GM12891 (cell line): ENCODE data around the gene PIGZ.

Experiments used
- DNase-seq: peaks from one replicate; pipeline ENCODE4 v3.0.0; 2011; ENCODE audit warnings: low spot score; ENCODE audit not compliant: insufficient read length
- FAIRE-seq: peaks from 2 replicates; lab custom pipeline; 2011; peaks lifted over from hg19 to GRCh38; lab: Jason Lieb, UNC
- PAX5 ChIP-seq: IDR thresholded peaks from 2 replicates; pipeline ENCODE4 v1.6.1; 2011; ENCODE audit warnings: low read length, moderate library complexity, mild to moderate bottlenecking; ENCODE audit not compliant: insufficient read depth, severe bottlenecking
- POLR2A ChIP-seq: IDR thresholded peaks from 2 replicates; pipeline ENCODE4 v1.6.1; 2011; ENCODE audit warnings: low read depth, low read length, control low read depth
- POLR2AphosphoS5 ChIP-seq: IDR thresholded peaks from 2 replicates; pipeline ENCODE4 v1.6.1; 2011; ENCODE audit warnings: low read depth, low read length, control low read depth
- POU2F2 ChIP-seq: IDR thresholded peaks from 2 replicates; pipeline ENCODE4 v1.6.1; 2011; ENCODE audit warnings: low read depth, mild to moderate bottlenecking, control low read depth, low read length, moderate library complexity
- SPI1 ChIP-seq: IDR thresholded peaks from 2 replicates; pipeline ENCODE4 v1.6.1; 2011; ENCODE audit warnings: low read depth, low read length, control low read depth
- TAF1 ChIP-seq: IDR thresholded peaks from 2 replicates; pipeline ENCODE4 v1.6.1; 2011; ENCODE audit warnings: low read depth, low read length, control low read depth

The PIGZ gene

GRCh38 chr3:196920733-196921132 is 47.9 kb downstream of the PIGZ start:
- TF ChIP-seq PAX5: no peak
- TF ChIP-seq SPI1: peak; percentile 88
- DNase-seq: no peak
- FAIRE-seq: peak; percentile 79

GRCh38 chr3:196918968-196919367 is 49.7 kb downstream of the PIGZ start:
- FAIRE-seq: no peak
- TF ChIP-seq POLR2AphosphoS5 (no peak), PAX5 (no peak), POLR2A (no peak), TAF1 (no peak), SPI1 (no peak), POU2F2 (no peak)
- DNase-seq: no peak

GRCh38 chr3:196916995-196917394 is 51.6 kb downstream of the PIGZ start:
- FAIRE-seq (no peak), DNase-seq (no peak)
- TF ChIP-seq POU2F2: no peak
- no peak for TF ChIP-seq POLR2A
- TF ChIP-seq SPI1: no peak
- TF ChIP-seq POLR2AphosphoS5: no peak
- no peak for TF ChIP-seq TAF1
- no peak for TF ChIP-seq PAX5

GRCh38 chr3:196916221-196916620 is 52.4 kb downstream of the PIGZ start:
- no peak for DNase-seq
- FAIRE-seq: no peak
- TF ChIP-seq PAX5 (no peak), SPI1 (no peak), POLR2A (no peak), POLR2AphosphoS5 (no peak), TAF1 (no peak), POU2F2 (no peak)

- DNase-seq (no peak), FAIRE-seq (no peak)
- TF ChIP-seq POU2F2 (no peak), TAF1 (no peak), PAX5 (no peak), SPI1 (no peak), POLR2AphosphoS5 (no peak), POLR2A (no peak)
Observed at GRCh38 chr3:196915375-196915774, 53.3 kb downstream of the PIGZ start.

GRCh38 chr3:196914866-196915265 is 53.8 kb downstream of the PIGZ start:
- TF ChIP-seq TAF1 (no peak), POU2F2 (no peak), SPI1 (no peak), POLR2A (no peak), PAX5 (no peak), POLR2AphosphoS5 (no peak)
- DNase-seq (no peak), FAIRE-seq (no peak)

GRCh38 chr3:196903740-196904139 is 64.9 kb downstream of the PIGZ start:
- DNase-seq (no peak), FAIRE-seq (no peak)
- TF ChIP-seq TAF1 (no peak), POLR2A (no peak), SPI1 (no peak), PAX5 (no peak), POLR2AphosphoS5 (no peak), POU2F2 (no peak)

GRCh38 chr3:196902296-196902695 is 66.3 kb downstream of the PIGZ start:
- TF ChIP-seq POLR2A: no peak
- TF ChIP-seq POU2F2: no peak
- no peak for TF ChIP-seq POLR2AphosphoS5
- no peak for TF ChIP-seq TAF1
- TF ChIP-seq SPI1: no peak
- TF ChIP-seq PAX5: no peak
- FAIRE-seq (no peak), DNase-seq (no peak)

- FAIRE-seq (no peak), DNase-seq (no peak)
- no peak for TF ChIP-seq SPI1
- TF ChIP-seq POU2F2: no peak
- no peak for TF ChIP-seq POLR2A
- TF ChIP-seq POLR2AphosphoS5: no peak
- no peak for TF ChIP-seq TAF1
- TF ChIP-seq PAX5: no peak
Observed at GRCh38 chr3:196901768-196902167, 66.9 kb downstream of the PIGZ start.
